ENCODE results near the gene GPN2. TPM values are rescaled to one million over a fixed set of nuclear protein-coding genes. Genes with fewer than 3 reads are reported as not detected.
A peak's percentile ranks its signal among the peaks of the same experiment; 100 is the strongest.
"Not testable (repeated sequence)": the region's sequence is repeated elsewhere in the genome, so short reads cannot be mapped to it uniquely, and the experiment has no call there.

Gene GPN2
- total and polyA plus RNA-seq, 3 donors from 2014 or later = 19.8 to 22.2 (median 22.2) TPM

DNA sequence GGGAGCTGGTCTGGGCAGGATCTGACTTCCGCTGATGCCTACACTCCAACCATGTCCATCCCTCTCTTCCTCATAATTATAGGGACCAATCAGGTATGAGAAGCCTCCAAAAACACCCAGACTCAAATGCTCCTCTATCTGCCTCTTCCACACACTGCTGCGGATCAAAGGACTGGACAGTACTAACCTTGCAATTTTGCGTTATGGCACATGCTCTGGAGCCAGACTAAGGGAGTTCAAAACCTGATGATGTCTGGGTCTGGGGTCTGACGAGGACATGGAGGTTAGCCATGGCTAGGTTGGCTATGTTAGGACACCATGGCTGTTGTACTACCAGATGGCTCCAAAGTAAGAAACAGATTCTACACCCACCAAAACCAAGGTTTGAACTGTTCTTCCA lies 10.3 kb downstream of the GPN2 start:
- no peaks in the 10 kb centered on the region for H3K4me1 ChIP-seq
- 78 to 96% methylated on average over 4 of the region's 4 CpGs for WGBS, 2 donors
- H3K4me3 ChIP-seq = no peak overlapping the region
- H3K36me3 ChIP-seq (ENCODE audit: low read depth, missing control alignments) = no peaks in the 10 kb centered on the region
- no peaks in the 10 kb centered on the region for H3K27me3 ChIP-seq
- no peaks in the 10 kb centered on the region for H3K9me3 ChIP-seq
- H3K27ac ChIP-seq = no peak overlapping the region
- intact Hi-C loops (cut with DNase I; ENCODE audit: low total_unique reads) = no loop called here
- TF ChIP-seq CTCF (IDR thresholded peaks at IDR 0.05) (no peak), POLR2A (IDR thresholded peaks at IDR 0.05) (no peak)
- DNase-seq = no peak

GRCh38 chr1:26877326-26877725 lies 12.8 kb downstream of the GPN2 start:
- Histone ChIP-seq H3K27me3 (no peaks in the 10 kb centered on the region), H3K9me3 (no peaks in the 10 kb centered on the region), H3K4me1 (no peaks in the 10 kb centered on the region), H3K27ac (no peak overlapping the region), H3K4me3 (no peak overlapping the region), H3K36me3 (ENCODE audit: low read depth, missing control alignments) (no peaks in the 10 kb centered on the region)
- no peak for TF ChIP-seq POLR2A (IDR thresholded peaks at IDR 0.05)
- TF ChIP-seq CTCF (IDR thresholded peaks at IDR 0.05) = no peak
- 80 to 83% methylated on average over 2 of the region's 2 CpGs for WGBS, 2 donors
- DNase-seq = no peak
- intact Hi-C loops (cut with DNase I; ENCODE audit: low total_unique reads) = no loop called here

DNA sequence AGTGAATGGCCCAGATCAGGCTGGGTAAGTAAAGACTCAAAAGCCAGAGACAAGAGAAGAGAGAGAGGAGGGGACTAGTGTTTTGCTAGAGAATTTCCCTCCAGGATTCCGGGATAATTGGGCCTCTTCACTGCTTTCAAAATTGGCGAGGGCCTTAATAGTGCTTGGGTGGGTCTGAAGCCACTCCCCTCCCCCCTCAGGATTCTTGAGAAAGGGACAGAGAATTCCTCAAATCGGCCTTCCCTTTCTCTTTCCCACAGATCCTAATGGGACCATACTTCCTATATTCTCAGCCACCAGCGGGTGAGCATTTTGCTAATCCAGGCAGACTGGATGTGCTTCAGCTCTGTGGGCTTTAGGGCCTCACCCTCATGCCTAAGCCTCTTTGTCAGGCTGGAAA lies 15.2 kb downstream of the GPN2 start:
- no peak for DNase-seq
- Histone ChIP-seq H3K4me1 (no peaks in the 10 kb centered on the region), H3K27me3 (no peaks in the 10 kb centered on the region), H3K36me3 (ENCODE audit: low read depth, missing control alignments) (no peaks in the 10 kb centered on the region), H3K4me3 (no peak overlapping the region), H3K27ac (no peak overlapping the region), H3K9me3 (no peaks in the 10 kb centered on the region)
- intact Hi-C loops (cut with DNase I; ENCODE audit: low total_unique reads) = no loop called here
- WGBS, 2 donors = 69 to 83% methylated on average over 4 of the region's 4 CpGs
- TF ChIP-seq CTCF (IDR thresholded peaks at IDR 0.05) (no peak), POLR2A (IDR thresholded peaks at IDR 0.05) (no peak)

DNA sequence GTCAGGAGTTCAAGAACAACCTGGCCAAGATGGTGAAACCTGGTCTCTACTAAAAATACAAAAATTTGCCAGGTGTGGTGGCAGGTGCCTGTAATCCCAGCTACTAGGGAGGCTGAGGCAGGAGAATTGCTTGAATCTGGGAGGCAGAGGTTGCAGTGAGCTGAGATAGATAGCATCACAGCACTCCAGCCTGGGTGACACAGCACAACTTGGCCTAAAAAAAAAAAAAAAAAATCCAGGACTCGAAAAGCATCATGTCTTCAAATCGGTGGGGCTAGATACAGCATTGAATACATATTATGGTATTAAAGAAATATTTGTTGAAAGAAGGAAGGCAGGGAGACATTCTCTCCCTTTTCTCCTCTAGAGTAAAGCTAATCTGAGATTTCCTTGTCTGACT lies 17.0 kb downstream of the GPN2 start:
- H3K36me3 ChIP-seq (ENCODE audit: low read depth, missing control alignments); intact Hi-C loops (cut with DNase I; ENCODE audit: low total_unique reads); H3K4me3 ChIP-seq; H3K27me3 ChIP-seq; H3K9me3 ChIP-seq; H3K4me1 ChIP-seq; DNase-seq; H3K27ac ChIP-seq: not testable (repeated sequence)
- 65 to 87% methylated on average over 2 of the region's 2 CpGs for whole genome bisulfite sequencing, 2 donors

DNA sequence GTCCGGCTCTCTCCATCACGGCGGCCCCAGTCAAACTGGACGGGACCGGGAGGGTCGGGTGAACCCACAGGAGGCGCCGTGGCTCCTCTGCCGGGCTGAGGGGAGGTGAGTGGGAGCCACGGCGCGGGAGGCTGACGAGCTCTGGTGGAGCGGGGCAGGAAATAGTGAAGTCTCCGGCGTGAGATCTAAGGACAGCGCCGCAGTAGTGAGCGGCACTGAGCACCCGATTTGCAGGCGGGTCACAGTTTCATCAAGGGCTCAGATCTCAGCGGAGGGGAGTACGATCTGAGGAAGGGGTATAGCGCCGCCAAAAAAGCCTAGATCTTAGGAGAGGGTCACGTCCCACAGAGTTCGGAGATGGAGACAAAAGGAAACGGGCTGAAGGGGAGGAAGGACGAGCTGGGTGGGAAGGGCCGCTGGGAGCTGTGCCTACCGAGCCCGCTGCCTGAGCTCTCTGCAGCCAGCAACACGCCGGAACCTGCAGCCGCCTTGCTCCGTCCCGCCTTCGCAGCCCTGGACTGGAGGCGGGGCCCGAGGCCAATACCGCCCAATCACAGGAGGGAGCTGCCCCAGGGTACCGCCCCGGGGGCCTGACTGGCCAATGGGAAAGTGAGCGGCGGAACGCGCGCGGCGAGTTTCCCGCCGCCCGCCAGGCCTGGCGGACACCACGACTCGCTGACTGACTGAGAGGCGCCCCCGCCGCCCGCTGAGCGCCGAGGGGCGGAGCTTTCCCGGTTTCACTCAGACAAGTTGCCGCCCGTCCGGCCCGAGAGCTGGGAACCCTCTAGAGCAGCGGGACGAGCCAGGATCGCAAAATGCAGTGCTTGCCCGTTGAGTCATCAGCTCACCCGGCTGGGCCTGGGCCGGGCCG lies 25.2 kb downstream of the GPN2 start:
- WGBS, 2 donors = 0% methylated on average over 47 to 53 of the region's 75 CpGs
- Histone ChIP-seq H3K9me3 (no peaks in the 10 kb centered on the region), H3K4me1 (peaks cover 5% of the 10 kb centered on the region), H3K27ac (peak overlapping the region; percentile 79 to 87), H3K36me3 (ENCODE audit: low read depth, missing control alignments) (no peaks in the 10 kb centered on the region), H3K27me3 (no peaks in the 10 kb centered on the region), H3K4me3 (peak overlapping the region; percentile 42 to 57)
- peak; percentile 97 for DNase-seq
- intact Hi-C loops (cut with DNase I; ENCODE audit: low total_unique reads) = no loop called here
- TF ChIP-seq POLR2A (IDR thresholded peaks at IDR 0.05) = peak; percentile 1
- TF ChIP-seq CTCF (IDR thresholded peaks at IDR 0.05) = peak in 1 of 3 experiments; percentile 10
